K562 (cell line): Measurements from ENCODE around the gene PRUNE1. TPM values are rescaled to one million over a fixed set of nuclear protein-coding genes. Genes with fewer than 3 reads are reported as not detected.
A peak's percentile ranks its signal among the peaks of the same experiment; 100 is the strongest.

Experiments used
- CREM ChIP-seq: IDR thresholded peaks from 2 replicates; pipeline ENCODE4 v1.6.1; 2014; ENCODE audit warnings: antibody characterized with exemption, low read depth
- ETV6 ChIP-seq, 3 experiments: fragments of 150-350 bp in 1 of 3; sonication (generic) in 1 of 3; formaldehyde crosslinking in 1 of 3; IDR thresholded peaks; 2 replicates each; pipeline versions ENCODE4 v1.6.1 to v1.8.0; 2014 to 2022; ENCODE audit warnings: borderline replicate concordance in 2 of 3, low read depth in 2 of 3, antibody characterized with exemption in 1 of 3, low read length in 1 of 3, mild to moderate bottlenecking in 1 of 3, missing genetic modification reagents in 1 of 3
- GTF2F1 ChIP-seq: IDR thresholded peaks from 2 replicates; pipeline ENCODE4 v1.6.1; 2011; ENCODE audit warnings: low read depth, low read length, improper control_type of control experiment
- HMG20B ChIP-seq: fragments of 250-450 bp; sonication (Bioruptor Pico); IDR thresholded peaks from 2 replicates; pipeline ENCODE4 v1.5.0; 2021; ENCODE audit warnings: mild to moderate bottlenecking
- KDM2B ChIP-seq: fragments of 250-450 bp; sonication (Bioruptor Pico); IDR thresholded peaks from 2 replicates; pipeline ENCODE4 v1.8.0; 2021; ENCODE audit warnings: mild to moderate bottlenecking, moderate library complexity
- LEF1 ChIP-seq: fragments of 450-650 bp; IDR thresholded peaks from 2 replicates; pipeline ENCODE4 v1.6.1; 2016; ENCODE audit warnings: mild to moderate bottlenecking
- PCBP2 ChIP-seq: fragments of 200-400 bp; formaldehyde crosslinking; IDR thresholded peaks from 2 replicates; pipeline ENCODE4 v1.6.1; 2018; ENCODE audit warnings: low read length, low read depth, mild to moderate bottlenecking, moderate library complexity; ENCODE audit not compliant: poor library complexity, severe bottlenecking
- ZNF384 ChIP-seq: IDR thresholded peaks from 2 replicates; pipeline ENCODE4 v1.6.1; 2012; ENCODE audit warnings: low read depth, low read length, improper control_type of control experiment
- polyA plus RNA-seq, 8 experiments: library from polyadenylated mRNA; depleted of rRNA in 4 of 8; stranded (reverse) in 5 of 8; unstranded in 3 of 8; fragments of >200 nt; fragmentation: Nextera tagmentation in 2 of 8; fragmentation: Illumina TruSeq in 1 of 8; extraction: Ambion mirVana in 2 of 8; extraction: Trizol in 1 of 8; gene quantifications; 2 replicates each; pipeline versions ENCODE4 v1.2.1 to v1.2.3, GENCODE V29; 2011 to 2014; ENCODE audit warnings: inconsistent platforms in 1 of 8, missing spikeins in 1 of 8
- total RNA-seq, 7 experiments: library from RNA; depleted of rRNA in 6 of 7; stranded (reverse); fragments of >200 nt in 6 of 7; fragmentation: Illumina TruSeq in 2 of 7; extraction: Trizol in 2 of 7; gene quantifications; 2 replicates each; pipeline versions ENCODE4 v1.2.1 to v1.2.3, GENCODE V29; 2011 to 2021; ENCODE audit warnings: low replicate concordance in 1 of 7
- TF ChIP-seq, protein P1 (sequence below), 2 experiments: fragments of 450-650 bp; conservative IDR thresholded peaks; 2 replicates each; pipeline ENCODE4 v1.6.1; 2017; ENCODE audit warnings: mild to moderate bottlenecking in 2 of 2, moderate library complexity in 2 of 2
- TF ChIP-seq, protein P2 (sequence below): fragments of 450-650 bp; formaldehyde crosslinking; IDR thresholded peaks from 2 replicates; pipeline ENCODE4 v1.4.0; 2020; ENCODE audit warnings: mild to moderate bottlenecking, moderate library complexity
- TF ChIP-seq, protein P3 (sequence below), 2 experiments: fragments of 450-650 bp; IDR thresholded peaks; 2 replicates each; pipeline ENCODE4 v1.6.1; 2018; ENCODE audit warnings: mild to moderate bottlenecking in 2 of 2, low read depth in 1 of 2; ENCODE audit not compliant: partially characterized antibody in 2 of 2
- TF ChIP-seq, protein P4 (sequence below): fragments of 250-450 bp; sonication (Bioruptor Pico); IDR thresholded peaks from 2 replicates; pipeline ENCODE4 v1.4.0; 2020; ENCODE audit warnings: mild to moderate bottlenecking, moderate library complexity
- TF ChIP-seq, protein P5 (sequence below): sonication (generic); formaldehyde crosslinking; IDR thresholded peaks from 2 replicates; pipeline ENCODE4 v1.8.1; 2023; ENCODE audit warnings: mild to moderate bottlenecking, missing genetic modification reagents

Gene PRUNE1
- total and polyA plus RNA-seq, 9 of the 15 experiments (the other 6 are each of a cell fraction or from before 2014, with no cell fraction given): 16.7 to 48.3 (median 26.2) TPM

DNA sequence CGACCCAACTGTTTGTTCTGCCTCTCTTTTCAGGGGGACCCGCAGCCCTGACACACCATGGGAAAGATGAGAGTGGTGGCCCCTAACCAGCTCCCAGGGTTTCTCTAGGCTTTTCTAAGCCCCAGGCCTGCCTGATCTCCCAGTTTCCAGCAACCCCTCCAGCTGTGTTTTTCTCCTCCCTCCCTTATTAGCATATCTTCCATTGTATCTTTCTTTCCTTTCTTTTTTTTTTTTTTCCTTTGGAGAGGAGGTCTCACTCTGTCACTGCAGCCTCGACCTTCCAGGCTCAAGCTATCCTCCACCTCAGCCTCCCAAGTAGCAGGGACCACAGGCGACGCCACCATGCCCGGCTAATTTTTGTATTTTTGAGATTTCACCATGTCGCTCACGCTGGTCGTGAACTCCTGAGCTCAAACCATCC is 31.8 kb upstream of the PRUNE1 start (continued):
- TF ChIP-seq ETV6 (IDR thresholded peaks at IDR 0.05; ENCODE audit: borderline replicate concordance in 1 of 2, low read depth in 2 of 2, low read length in 1 of 2) (no peak), ETV6 (CRISPR knock-in tag; IDR thresholded peaks at IDR 0.05; ENCODE audit: borderline replicate concordance) (no peak), KDM2B (CRISPR knock-in tag) (no peak), HMG20B (CRISPR knock-in tag) (no peak), PCBP2 (no peak), CREM (no peak), LEF1 (no peak), ZNF384 (peak; percentile 75), GTF2F1 (0 out of 2 replicates have a peak, but pooled peaks have one; percentile 0)
- TF ChIP-seq, protein P1, sequence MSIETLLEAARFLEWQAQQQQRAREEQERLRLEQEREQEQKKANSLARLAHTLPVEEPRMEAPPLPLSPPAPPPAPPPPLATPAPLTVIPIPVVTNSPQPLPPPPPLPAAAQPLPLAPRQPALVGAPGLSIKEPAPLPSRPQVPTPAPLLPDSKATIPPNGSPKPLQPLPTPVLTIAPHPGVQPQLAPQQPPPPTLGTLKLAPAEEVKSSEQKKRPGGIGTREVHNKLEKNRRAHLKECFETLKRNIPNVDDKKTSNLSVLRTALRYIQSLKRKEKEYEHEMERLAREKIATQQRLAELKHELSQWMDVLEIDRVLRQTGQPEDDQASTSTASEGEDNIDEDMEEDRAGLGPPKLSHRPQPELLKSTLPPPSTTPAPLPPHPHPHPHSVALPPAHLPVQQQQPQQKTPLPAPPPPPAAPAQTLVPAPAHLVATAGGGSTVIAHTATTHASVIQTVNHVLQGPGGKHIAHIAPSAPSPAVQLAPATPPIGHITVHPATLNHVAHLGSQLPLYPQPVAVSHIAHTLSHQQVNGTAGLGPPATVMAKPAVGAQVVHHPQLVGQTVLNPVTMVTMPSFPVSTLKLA (conservative IDR thresholded peaks at IDR 0.05): no peak
- TF ChIP-seq, protein P2, sequence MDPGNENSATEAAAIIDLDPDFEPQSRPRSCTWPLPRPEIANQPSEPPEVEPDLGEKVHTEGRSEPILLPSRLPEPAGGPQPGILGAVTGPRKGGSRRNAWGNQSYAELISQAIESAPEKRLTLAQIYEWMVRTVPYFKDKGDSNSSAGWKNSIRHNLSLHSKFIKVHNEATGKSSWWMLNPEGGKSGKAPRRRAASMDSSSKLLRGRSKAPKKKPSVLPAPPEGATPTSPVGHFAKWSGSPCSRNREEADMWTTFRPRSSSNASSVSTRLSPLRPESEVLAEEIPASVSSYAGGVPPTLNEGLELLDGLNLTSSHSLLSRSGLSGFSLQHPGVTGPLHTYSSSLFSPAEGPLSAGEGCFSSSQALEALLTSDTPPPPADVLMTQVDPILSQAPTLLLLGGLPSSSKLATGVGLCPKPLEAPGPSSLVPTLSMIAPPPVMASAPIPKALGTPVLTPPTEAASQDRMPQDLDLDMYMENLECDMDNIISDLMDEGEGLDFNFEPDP (CRISPR knock-in tag): no peak
- TF ChIP-seq, protein P3, sequence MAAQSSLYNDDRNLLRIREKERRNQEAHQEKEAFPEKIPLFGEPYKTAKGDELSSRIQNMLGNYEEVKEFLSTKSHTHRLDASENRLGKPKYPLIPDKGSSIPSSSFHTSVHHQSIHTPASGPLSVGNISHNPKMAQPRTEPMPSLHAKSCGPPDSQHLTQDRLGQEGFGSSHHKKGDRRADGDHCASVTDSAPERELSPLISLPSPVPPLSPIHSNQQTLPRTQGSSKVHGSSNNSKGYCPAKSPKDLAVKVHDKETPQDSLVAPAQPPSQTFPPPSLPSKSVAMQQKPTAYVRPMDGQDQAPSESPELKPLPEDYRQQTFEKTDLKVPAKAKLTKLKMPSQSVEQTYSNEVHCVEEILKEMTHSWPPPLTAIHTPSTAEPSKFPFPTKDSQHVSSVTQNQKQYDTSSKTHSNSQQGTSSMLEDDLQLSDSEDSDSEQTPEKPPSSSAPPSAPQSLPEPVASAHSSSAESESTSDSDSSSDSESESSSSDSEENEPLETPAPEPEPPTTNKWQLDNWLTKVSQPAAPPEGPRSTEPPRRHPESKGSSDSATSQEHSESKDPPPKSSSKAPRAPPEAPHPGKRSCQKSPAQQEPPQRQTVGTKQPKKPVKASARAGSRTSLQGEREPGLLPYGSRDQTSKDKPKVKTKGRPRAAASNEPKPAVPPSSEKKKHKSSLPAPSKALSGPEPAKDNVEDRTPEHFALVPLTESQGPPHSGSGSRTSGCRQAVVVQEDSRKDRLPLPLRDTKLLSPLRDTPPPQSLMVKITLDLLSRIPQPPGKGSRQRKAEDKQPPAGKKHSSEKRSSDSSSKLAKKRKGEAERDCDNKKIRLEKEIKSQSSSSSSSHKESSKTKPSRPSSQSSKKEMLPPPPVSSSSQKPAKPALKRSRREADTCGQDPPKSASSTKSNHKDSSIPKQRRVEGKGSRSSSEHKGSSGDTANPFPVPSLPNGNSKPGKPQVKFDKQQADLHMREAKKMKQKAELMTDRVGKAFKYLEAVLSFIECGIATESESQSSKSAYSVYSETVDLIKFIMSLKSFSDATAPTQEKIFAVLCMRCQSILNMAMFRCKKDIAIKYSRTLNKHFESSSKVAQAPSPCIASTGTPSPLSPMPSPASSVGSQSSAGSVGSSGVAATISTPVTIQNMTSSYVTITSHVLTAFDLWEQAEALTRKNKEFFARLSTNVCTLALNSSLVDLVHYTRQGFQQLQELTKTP (IDR thresholded peaks at IDR 0.05; ENCODE audit: low read depth in 1 of 2, partially characterized antibody in 2 of 2): no peak
- TF ChIP-seq, protein P4, sequence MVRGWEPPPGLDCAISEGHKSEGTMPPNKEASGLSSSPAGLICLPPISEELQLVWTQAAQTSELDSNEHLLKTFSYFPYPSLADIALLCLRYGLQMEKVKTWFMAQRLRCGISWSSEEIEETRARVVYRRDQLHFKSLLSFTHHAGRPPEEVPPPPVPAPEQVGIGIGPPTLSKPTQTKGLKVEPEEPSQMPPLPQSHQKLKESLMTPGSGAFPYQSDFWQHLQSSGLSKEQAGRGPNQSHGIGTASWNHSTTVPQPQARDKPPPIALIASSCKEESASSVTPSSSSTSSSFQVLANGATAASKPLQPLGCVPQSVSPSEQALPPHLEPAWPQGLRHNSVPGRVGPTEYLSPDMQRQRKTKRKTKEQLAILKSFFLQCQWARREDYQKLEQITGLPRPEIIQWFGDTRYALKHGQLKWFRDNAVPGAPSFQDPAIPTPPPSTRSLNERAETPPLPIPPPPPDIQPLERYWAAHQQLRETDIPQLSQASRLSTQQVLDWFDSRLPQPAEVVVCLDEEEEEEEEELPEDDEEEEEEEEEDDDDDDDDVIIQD: no peak
- TF ChIP-seq, protein P5, sequence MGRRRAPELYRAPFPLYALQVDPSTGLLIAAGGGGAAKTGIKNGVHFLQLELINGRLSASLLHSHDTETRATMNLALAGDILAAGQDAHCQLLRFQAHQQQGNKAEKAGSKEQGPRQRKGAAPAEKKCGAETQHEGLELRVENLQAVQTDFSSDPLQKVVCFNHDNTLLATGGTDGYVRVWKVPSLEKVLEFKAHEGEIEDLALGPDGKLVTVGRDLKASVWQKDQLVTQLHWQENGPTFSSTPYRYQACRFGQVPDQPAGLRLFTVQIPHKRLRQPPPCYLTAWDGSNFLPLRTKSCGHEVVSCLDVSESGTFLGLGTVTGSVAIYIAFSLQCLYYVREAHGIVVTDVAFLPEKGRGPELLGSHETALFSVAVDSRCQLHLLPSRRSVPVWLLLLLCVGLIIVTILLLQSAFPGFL (CRISPR knock-in tag): no peak
